ENCODE measurements around the gene ADAMTS6.
"Not testable (repeated sequence)": the region's sequence is repeated elsewhere in the genome, so short reads cannot be mapped to it uniquely, and the experiment has no call there.

The ADAMTS6 gene

DNA sequence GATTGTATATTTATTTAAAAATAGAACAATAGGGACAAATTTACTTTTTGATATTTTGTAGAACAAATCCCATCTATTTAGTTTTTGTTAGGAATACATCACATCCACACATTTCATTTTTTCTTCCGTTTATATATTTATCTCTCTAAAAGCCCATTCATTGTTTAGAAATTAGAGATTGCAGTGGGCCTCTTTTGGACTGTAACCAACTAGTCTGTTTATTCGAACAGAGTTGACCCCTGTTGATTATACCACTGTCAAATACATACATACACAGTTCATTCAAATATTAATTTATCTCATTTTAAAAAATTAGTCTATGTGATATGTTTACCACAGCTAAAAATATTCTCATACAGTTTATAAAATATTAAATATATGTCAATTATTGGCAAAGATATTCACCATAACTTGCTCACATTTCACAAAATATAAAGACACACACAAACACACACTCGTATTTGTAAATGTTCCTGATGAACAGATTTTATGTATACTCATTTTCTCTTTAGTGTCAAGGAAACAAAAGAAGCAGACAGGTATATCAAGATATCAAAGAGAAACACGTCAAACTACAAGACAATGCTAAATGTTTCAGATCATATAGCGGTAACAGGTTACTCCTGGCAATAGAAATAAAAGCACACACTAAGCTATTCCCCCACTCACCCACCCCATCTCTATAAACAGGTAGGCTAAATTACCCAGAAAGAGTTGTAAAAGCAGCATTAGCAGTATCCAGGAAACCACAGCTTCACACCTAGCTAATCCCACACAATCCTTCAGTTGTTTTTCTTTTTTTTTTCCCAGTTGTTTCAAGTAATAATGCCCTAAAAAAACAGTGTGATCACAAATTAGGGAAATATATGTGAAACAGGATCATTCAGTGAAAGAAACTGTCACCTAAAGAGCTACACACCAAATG lies 283.9 kb downstream of the ADAMTS6 start:
- DNase-seq (ENCODE audit: low read depth in 2 of 2) = no peak

DNA sequence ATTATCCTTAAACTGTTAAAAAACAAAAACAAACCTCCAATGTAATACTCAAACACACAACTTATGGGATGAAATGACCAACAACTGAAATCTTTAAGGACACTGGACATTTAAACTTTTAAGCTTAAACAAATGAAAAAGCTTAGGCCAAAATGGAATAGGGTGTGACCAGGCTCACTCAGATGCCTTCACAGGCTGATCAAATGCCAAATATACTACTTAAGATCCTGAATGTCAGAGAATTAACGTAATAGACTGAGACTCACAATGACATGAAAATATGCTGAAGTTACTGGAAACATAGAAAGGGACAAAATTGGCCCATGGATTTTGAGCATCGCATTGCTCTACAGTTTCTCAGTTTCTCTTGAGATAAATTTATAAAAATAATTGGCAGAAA lies 286.8 kb downstream of the ADAMTS6 start:
- DNase-seq (ENCODE audit: low read depth in 2 of 2) = no peak

DNA sequence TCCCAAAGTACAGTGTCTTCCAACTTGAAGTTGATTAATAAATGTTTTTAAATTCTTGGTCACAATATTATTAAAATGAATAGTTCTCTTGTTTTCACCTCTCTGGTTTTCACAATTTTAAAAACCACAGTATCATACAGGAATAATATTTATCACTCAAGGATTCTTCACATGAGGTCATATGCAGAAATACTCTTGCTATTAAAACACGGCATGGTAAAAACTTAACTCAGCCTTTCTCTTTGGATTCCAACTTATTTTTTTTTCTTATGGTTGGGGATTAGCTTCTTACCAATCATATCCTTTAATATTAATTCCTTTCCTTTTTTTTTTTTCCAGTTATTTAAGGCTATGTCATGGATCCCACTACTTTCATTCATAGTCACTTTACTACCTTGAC lies 289.4 kb downstream of the ADAMTS6 start:
- no peak for DNase-seq (ENCODE audit: low read depth in 2 of 2)

DNA sequence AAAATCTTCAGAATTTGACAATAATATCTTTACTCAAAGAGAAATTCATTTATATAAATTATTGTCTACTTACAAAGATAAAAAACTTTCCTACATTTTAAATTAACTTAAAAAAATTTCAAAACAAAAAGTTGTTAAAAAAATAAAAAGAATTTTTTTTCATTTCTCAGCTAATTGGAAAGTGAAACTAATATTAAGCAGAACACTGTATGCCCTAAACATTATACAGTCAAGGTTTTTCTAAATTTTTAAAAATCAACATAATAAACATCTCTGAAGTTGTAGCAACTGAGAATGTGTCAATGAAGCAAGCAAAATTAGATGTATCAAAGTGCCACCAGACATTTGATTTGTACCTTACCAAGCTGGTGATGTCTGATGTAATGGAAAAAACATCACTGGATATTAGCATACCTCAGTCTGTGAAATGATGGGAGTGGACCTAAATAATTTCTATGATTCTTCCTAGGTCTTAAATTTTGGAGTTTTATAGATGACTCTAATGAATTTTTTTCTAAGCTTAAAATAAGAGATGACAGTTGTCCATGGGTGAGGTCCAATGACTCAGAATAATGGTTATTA lies 290.1 kb downstream of the ADAMTS6 start:
- no peak for DNase-seq (ENCODE audit: low read depth in 2 of 2)

DNA sequence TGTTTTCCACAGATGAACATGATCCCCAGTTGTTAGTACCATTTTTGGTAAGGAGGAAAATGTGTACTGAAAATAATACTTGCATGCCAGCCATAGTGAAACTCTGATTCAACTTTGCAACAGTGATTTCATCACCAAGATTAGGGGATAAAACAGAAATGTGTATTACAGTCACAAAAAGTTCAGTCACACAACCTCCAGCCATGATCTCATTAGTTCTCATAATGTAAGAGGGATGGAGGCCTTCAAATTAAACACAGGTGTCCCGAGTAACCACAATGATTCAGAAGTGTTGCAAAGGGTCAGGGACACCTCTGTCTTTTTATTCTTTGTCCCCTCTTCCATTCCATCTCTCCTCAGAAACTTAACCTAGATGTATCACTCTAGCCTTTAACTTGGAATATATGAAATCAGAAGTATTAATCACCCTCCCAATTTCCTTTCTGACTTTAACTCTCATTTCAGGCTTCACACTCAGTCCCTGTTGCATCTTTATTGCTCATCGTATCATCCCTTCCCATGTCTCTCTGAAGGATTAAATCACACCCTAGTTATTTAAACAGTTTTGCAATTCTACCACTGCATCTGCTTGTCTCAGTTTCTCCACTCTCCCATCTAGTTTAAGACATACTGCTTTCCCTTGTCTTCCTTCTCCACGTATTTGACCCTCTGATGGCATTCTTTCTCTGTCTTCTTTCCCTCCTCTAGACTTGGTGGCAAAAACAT lies 291.2 kb downstream of the ADAMTS6 start:
- DNase-seq (ENCODE audit: low read depth in 2 of 2) = no peak

DNA sequence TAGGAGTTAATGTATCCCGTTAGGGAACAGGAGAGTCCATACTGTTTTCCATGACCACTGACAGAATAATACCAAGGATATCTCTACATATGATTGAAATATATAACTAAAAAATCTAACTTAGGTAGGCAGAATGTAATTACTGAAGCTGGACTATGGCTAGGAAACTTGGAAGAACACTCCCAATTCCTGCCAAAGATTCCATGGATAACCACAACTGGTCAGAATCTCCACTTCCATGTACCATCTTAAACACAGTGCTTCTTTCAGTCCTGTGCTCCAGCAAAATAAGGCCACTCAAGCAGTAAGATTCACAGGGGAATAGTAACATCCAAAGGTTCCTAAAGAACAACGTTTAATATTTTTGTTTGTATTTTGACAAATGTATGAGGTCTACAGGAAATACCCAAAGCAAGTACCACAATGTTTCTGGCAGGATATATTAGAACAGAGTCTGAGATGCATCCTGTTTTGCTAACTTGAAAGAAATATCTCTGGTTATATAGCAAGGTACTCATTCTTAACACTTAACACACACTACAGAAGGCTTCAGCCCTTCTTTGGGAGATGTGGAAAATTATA lies 295.0 kb downstream of the ADAMTS6 start:
- no peak for DNase-seq (ENCODE audit: low read depth in 2 of 2)

DNA sequence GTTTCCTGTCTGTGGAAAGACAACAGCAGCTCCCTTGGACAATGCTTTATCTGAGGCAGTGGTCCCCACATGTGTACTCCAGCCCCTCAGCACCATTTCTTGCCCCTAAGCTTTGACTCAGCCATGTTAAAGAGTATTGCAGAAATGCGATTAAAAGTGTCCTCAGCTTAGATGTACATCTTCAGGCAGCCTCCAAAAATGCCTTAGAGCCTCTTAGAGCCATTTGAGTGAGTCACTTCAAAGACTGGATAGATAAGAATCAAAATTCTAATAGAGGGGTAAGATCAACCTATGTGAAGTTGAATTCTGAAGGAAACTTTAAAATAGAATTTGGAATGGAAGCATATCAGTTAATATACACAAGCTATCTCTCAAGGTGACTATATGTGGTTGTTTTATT lies 296.3 kb downstream of the ADAMTS6 start:
- no peak for DNase-seq (ENCODE audit: low read depth in 2 of 2)

DNA sequence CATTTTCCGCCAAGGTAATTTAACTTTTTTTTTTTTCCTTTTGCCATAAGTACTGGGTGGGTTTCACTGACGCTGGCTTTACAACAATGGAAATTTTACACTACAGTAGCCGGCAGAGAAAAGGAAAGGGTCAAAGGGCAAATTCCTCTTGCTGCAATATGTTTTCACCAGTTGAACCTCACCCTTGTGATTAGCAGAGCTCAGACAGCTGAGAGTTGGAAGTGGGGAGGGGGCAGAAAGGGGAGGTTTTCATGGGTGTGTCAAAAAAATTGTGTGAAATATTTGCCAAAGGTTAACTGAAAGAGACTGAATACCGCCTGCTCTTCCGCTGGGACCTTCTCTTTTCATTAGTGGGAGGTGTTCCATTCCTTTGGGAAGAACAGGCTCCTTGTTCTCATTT lies 296.9 kb downstream of the ADAMTS6 start:
- DNase-seq (ENCODE audit: low read depth in 2 of 2) = no peak

DNA sequence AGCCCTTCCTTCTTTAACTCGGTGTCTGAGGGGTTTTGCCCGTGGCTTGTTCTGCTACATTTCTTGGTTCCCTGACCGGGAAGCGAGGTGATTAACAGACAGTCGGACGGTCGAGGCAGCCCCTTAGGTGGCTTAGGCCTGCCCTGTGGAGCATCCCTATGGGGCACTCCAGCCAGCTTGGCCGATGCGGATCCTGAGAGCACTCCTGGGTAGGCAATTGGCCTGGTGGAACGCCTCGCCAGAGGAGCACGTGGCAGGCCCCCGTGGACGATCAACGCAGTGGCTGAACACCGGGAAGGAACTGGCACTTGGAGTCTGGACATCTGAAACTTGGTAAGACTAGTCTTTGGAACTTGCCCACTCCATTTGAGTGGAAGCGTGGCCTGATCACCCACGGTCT lies 307.5 kb downstream of the ADAMTS6 start:
- not testable (repeated sequence) for DNase-seq (ENCODE audit: low read depth in 2 of 2)

DNA sequence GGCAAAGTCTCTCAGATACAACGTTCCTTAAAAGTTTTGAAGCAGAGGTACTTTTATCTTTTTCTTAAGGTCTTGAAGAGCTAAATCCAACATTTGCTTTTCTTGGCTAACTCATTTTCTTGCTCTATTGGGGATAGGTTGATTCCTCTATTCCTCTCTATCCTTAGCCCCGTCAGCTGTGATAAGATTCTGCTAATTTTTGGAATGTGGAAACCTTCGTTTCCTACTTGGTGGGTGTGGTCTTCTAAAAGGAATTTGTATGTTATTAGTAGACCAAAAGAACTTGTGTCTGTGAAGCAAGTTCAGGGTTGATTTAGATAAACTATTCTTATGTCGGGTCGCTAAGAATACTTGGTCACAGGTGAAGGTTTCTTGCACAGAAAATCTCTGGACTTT lies 308.6 kb downstream of the ADAMTS6 start:
- no peak for DNase-seq (ENCODE audit: low read depth in 2 of 2)

DNA sequence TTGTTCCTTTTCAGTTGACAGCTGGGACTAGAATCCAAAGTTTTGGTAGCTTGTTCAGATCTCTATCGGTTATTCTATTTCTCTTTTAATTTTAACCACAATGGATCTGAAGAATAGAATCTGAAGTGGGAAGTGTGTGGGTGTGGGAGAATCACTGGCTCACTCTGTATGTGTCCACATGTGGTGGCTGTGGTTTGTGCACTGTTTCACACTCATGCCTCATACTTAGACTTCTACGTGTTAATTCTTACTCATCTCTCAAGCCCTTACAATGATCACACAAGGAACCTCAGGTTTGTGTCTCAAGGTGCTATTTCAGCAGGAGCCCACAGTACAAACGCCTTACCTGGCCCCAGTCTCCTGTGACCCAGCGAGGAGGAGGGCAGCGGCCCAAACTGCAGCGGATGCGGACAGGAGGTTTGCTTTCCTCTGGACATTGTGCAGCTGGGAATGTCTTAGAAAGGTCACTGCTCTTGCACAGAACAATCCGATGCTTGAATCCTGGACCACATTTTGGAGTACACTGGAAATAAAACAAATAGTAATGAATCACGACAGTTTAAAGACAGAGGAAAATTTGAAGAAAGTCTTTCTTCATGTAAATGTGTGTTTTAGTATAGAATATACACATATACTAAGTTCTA lies 309.1 kb downstream of the ADAMTS6 start:
- DNase-seq (ENCODE audit: low read depth in 2 of 2) = peak; percentile 4 to 16

DNA sequence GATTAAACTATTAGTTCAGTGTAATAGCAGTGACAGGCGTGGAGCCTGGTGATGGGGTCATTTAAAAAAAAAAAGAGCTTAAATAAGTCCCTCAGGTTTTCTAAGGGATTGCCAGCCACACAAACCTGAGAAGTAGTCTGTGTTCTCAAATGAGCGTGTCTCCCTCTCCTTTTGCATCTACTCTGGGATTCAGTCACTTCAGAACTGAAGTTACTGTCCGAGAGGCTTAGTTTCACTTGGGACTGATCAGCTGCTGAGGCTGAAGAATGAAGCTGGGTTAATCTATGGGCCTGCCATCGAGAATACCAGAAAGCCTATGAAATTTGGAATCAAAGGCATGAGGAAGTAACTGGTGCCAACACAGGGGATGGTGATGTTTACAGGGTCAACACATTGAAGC lies 310.1 kb downstream of the ADAMTS6 start:
- no peak for DNase-seq (ENCODE audit: low read depth in 2 of 2)

DNA sequence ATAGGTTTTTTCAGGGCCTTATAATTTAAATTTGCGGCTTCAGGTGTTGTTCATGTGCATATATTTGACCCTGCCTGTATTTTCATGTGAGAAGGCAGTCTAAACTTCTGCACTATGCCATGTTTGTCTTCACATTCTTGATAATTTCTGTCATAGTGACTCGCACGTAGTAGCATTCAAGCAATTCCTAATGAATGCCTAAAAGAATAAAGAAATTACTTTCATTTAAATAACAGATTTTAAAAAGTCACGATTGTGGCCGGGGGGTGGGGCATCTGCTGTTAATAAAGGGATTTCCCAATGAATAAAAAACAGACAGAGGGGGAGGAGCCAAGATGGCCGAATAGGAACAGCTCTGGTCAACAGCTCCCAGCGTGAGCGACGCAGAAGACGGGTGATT lies 318.0 kb downstream of the ADAMTS6 start:
- DNase-seq (ENCODE audit: low read depth in 2 of 2) = no peak

DNA sequence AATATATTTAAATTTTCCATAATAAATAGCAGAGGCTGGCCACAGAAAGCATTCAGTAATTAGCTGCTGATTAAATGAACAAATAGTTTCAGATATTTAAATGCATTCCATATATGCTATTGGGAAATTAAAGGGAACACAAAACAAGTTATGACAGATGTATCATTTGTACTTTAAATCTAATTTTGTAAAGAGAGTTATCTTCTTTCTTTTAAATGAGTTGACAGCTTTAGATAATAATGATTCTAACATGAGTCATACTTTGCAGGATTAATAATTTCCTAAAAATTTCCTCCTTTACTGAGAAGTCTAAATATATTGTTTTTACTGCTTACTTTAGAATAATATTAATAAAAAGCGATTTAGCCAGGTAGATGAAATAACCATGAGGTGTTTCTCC lies 320.1 kb downstream of the ADAMTS6 start:
- DNase-seq (ENCODE audit: low read depth in 2 of 2) = no peak

DNA sequence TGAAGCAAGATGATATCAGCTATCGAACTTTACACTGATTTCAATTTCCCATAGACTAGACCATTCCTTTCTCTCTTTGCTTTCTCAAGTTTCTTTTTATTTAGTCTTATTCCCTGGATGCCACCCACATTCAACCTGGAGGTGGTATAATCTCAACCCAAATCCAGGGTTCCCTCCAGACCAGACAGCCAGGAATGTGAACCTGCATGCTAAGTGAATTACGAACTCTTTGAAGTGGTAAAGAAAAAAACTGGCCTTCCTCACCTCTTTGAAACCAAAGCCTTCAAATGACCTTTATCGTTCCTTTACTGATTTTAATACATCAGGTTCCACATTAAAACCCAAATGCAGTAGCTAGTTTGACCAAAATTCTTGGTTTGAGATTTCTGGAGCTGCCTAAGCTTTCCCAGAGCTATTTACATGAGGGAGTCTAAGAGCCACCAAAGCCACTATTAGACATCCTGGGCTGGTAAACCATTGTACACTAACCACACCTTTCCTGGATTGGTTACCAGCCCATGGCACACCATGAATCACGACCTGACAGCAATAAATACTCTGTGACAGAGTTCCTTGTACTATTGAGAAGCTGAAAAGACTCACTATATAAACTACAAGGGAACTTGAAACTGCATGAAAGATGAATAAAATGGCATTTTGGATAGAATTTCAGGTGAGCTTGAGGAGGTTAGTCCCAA lies 323.7 kb downstream of the ADAMTS6 start:
- DNase-seq (ENCODE audit: low read depth in 2 of 2) = no peak

DNA sequence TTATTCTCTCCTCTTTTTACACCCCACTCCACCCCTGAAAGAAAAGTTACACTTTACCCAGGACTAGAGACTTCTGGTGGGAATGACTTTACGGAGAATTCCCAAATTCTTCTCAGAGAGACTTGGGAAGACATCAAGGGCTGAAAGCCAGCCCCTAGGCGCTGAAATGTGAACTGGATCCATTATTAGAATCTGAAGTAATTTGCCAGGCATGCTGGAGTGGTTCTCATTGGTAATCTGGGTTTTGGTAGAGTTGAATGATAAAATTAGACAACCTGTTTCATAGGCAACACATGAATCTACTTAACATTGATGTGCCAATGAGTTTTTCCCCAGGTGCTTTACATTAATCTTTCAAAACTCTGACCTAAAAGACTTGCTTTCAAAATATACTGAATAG lies 324.8 kb downstream of the ADAMTS6 start:
- DNase-seq (ENCODE audit: low read depth in 2 of 2) = no peak

DNA sequence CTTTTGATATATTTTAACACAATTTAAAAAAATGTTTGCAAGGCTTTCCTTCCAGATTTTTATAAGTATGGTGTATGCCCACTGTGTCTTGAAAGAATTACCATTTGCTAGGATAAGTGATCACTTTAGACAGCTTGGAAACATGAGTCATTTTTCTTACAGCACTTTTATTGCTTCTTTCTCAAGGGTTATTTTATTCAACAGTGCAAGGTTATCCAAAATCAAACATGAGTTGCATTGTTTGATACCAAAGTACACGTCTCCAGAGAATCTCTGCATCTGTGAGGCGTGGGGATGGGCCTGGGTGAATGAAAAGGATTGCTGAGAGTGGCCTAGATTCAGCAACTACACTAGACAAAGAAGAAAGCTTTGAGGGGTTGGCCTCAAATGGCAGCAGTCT lies 329.6 kb downstream of the ADAMTS6 start:
- no peak for DNase-seq (ENCODE audit: low read depth in 2 of 2)

DNA sequence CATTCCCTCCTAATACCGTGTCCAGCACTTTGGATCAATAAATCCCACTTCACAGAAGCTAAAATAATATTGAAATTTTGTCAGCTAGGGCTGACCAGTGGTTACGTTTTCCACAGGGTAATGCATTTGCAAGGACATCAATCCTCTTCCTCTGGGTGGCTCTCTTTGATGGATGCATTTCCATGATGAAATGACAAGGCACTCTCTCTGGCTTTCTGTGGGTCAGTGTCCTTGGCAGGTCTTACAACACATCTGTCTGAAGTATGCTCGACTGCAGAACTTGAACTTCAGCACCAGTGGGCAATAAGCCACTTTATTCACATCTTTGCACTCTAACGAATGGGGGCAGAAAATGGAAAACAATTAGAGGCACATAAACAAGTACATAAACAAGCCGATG lies 330.1 kb downstream of the ADAMTS6 start:
- no peak for DNase-seq (ENCODE audit: low read depth in 2 of 2)

DNA sequence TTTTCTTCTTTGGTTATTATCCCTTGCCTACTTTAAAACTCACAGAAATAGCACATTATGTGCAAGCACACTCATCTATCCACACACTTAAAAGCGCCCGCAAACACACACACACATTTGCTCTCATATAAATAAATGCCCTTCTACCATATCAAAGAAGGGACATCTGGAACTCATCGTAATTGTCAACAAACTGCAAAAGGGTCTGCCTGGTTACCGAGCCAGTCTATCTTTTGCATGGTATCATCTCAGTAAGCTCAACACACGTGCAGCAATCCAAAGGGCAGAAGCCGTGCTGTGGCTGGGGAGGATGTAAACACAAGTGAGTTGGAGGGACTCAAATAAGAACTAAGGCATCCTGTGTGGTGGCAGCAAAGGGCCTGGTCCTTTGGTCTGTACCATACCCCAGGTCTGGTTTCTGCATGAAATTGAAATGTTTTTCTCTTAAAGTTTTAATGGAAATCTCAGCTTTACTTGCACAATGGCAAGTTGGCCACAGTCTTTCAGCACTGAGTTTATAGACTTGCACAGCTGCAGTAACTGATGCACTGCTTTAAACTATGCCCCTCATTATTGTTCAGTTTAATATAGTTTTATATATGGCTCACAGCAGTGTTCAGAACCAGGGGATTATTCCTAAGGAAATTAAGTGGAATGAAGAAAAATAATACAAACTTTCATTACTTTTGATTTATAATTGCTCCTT lies 331.0 kb downstream of the ADAMTS6 start:
- no peak for DNase-seq (ENCODE audit: low read depth in 2 of 2)

DNA sequence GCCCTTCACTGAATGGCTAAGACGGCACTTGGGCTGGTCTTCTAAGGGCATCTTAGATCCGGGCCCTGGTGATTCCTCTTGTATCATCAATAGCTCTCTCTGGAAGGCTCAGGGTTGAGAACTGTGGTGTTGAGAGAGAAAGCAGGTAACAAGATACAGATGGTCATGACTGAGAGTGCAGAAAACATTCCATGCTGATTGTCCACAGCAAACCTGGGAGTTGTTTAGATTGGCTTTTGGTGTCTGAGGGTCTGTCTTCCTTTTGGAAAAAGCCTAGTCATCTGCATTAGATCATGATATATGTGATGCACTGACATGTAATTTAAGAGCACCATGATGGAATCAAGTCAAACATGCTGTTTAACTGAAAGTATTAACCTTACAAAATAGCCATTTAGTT lies 331.9 kb downstream of the ADAMTS6 start:
- no peak for DNase-seq (ENCODE audit: low read depth in 2 of 2)
